Glutamatergic neuron (in vitro differentiated cells): ENCODE measurements around the gene CDK14. TPM values are rescaled to one million over a fixed set of nuclear protein-coding genes. Genes with fewer than 3 reads are reported as not detected.
A peak's percentile ranks its signal among the peaks of the same experiment; 100 is the strongest.

ENCODE experiments used
- DNase-seq: peaks from one replicate; pipeline ENCODE4 v3.0.0; 2022
- H3K27ac Mint-ChIP-seq: one replicate; pipeline ENCODE4 v1.8.0; 2020; ENCODE audit warnings: mild to moderate bottlenecking, mixed read lengths, inconsistent platforms; ENCODE audit not compliant: unreplicated experiment
- H3K27me3 Mint-ChIP-seq: one replicate; pipeline ENCODE4 v1.8.0; 2020; ENCODE audit warnings: mild to moderate bottlenecking, moderate library complexity, mixed read lengths, inconsistent platforms; ENCODE audit not compliant: unreplicated experiment
- H3K36me3 Mint-ChIP-seq: one replicate; pipeline ENCODE4 v1.8.0; 2020; ENCODE audit warnings: mild to moderate bottlenecking, mixed read lengths, inconsistent platforms; ENCODE audit not compliant: unreplicated experiment
- H3K4me1 Mint-ChIP-seq: one replicate; pipeline ENCODE4 v1.8.0; 2020; ENCODE audit warnings: mild to moderate bottlenecking, low read depth, mixed read lengths, inconsistent platforms; ENCODE audit not compliant: unreplicated experiment
- H3K4me3 Mint-ChIP-seq: one replicate; pipeline ENCODE4 v1.8.0; 2020; ENCODE audit warnings: mild to moderate bottlenecking, mixed read lengths, inconsistent platforms; ENCODE audit not compliant: unreplicated experiment
- H3K9me3 Mint-ChIP-seq: one replicate; pipeline ENCODE4 v1.8.0; 2020; ENCODE audit warnings: mild to moderate bottlenecking, moderate library complexity, mixed read lengths, inconsistent platforms; ENCODE audit not compliant: unreplicated experiment
- total RNA-seq: library from RNA; stranded (reverse); fragmentation: NEBNext Ultra II Directional; extraction: Animal tissue kit (Norgen Biotek cat#: 25700); gene quantifications from one replicate; pipeline ENCODE4 v1.2.1, GENCODE V29; 2021; ENCODE audit not compliant: unreplicated experiment
- TF ChIP-seq, protein P1 (sequence below): fragments of 200-600 bp; sonication (generic); IDR thresholded peaks from one replicate; pipeline ENCODE4 v1.5.0; 2021; ENCODE audit not compliant: partially characterized antibody, unreplicated experiment

CDK14 gene
- total RNA-seq, 1 donor from 2014 or later, result 96.5 TPM

DNA sequence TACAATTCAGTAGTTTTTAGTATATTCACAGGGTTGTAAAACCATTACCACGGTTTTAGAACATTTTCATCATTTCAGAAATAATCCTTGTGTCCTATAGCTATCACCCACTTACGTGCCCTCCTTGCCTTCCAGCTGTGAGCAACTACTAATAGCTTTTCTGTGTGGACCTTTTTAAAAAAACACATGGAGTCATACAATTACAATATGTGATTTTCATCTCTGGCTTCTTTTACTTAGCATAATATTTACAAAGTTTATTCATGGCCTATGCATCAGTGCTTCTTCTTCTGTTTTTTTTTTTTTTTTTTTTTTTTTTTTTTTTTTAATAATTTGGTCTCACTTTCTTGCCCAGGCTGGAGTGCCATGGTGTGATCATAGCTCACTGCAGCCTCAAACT is 76.1 kb downstream of the CDK14 start:
- no peak overlapping the region for H3K27ac Mint-ChIP-seq
- H3K9me3 Mint-ChIP-seq, result no peaks in the 10 kb centered on the region
- H3K36me3 Mint-ChIP-seq, result no peaks in the 10 kb centered on the region
- peaks cover 12% of the 10 kb centered on the region for H3K4me1 Mint-ChIP-seq
- no peak for DNase-seq
- TF ChIP-seq, protein P1, sequence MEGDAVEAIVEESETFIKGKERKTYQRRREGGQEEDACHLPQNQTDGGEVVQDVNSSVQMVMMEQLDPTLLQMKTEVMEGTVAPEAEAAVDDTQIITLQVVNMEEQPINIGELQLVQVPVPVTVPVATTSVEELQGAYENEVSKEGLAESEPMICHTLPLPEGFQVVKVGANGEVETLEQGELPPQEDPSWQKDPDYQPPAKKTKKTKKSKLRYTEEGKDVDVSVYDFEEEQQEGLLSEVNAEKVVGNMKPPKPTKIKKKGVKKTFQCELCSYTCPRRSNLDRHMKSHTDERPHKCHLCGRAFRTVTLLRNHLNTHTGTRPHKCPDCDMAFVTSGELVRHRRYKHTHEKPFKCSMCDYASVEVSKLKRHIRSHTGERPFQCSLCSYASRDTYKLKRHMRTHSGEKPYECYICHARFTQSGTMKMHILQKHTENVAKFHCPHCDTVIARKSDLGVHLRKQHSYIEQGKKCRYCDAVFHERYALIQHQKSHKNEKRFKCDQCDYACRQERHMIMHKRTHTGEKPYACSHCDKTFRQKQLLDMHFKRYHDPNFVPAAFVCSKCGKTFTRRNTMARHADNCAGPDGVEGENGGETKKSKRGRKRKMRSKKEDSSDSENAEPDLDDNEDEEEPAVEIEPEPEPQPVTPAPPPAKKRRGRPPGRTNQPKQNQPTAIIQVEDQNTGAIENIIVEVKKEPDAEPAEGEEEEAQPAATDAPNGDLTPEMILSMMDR, result no peak
- no peak overlapping the region for H3K4me3 Mint-ChIP-seq
- H3K27me3 Mint-ChIP-seq, result no peaks in the 10 kb centered on the region

DNA sequence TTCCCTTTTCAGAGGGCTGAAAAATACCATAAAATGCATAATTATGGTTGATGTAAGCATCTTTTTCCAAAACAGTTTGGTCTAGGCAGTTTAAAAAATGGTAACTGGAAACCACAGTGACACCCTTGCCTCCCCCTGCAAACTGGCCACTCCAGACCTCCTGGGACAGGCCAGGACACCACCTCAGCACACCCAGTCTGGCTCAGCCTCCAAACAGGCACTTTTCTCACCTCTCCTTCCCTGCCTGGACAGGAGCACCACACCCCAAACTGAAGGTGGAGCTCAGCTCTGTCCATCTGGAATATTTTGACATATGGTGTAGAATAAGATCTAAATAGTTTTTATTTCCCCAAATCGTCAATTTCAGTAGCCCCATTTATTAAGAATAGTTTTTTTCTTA is 78.5 kb downstream of the CDK14 start:
- Mint-ChIP-seq H3K36me3 (no peaks in the 10 kb centered on the region), H3K4me3 (no peak overlapping the region), H3K27ac (no peak overlapping the region), H3K27me3 (no peaks in the 10 kb centered on the region), H3K4me1 (peaks cover 21% of the 10 kb centered on the region), H3K9me3 (no peaks in the 10 kb centered on the region)
- TF ChIP-seq, protein P1, result no peak
- no peak for DNase-seq

DNA sequence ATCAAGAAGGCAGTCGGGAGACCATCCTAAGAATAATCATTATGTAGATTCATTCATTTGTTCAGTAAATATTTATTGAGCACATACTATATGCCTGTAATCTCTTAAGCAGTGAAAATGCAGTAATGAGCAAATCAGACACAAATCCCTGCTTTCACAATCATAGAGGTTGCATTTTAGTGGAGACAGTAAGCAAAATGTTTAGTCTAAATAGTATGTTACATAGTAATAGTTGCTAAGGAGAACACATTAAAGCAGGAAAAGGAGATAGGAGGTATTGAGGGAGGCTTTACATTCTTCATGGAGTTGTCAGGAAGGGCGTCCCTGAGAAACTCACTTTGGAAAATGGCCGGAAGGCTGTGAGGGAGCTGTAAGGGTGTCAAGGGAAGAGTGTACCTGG is 79.9 kb downstream of the CDK14 start:
- Mint-ChIP-seq H3K27me3 (no peaks in the 10 kb centered on the region), H3K36me3 (no peaks in the 10 kb centered on the region), H3K27ac (no peak overlapping the region), H3K9me3 (no peaks in the 10 kb centered on the region), H3K4me3 (no peak overlapping the region), H3K4me1 (peaks cover 25% of the 10 kb centered on the region)
- no peak for DNase-seq
- TF ChIP-seq, protein P1, result no peak

DNA sequence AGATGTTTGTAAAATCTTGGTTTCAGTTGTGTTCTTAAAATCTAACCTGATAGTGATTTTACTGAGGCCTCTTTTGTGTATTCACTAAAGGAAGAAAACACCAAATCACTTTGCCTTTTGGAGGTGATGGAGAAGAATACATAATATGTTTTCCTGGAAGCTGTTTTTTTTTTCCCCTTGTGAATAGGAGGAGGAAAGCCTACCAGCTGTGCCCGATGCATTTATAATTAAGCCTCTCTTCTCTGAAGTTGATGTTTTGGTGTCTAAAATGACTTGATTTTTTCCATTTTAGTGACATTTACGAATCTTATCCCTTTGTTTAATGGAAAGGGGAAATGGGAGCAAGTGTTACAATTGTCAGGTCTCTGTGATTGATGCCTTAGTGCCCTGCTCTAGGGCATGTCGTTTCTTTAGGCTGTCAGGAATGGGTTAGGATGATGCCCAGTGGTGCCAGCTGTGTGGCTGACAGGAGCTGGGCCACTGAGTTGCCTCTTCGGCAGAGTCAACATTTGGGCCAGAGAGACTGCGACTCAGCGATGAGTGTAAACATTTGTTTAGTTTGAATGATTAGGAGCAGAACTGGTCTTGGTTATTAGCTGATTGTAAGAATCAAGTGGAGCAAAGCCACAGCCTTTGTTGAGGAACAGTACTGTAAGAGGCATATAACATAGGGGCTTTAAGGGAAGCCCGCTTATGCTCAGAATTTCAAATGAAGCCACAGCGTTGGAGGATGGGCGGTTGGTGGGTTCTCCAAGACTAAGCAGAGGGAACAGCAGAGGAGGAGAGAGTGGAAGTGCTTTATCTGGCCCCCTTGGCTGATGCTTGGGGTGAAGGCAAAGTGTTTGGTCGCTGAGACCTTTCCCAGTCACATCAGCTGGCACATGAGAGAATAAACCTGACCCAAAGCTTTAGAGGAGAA is 81.6 kb downstream of the CDK14 start:
- TF ChIP-seq, protein P1, result no peak
- Mint-ChIP-seq H3K4me1 (peaks cover 34% of the 10 kb centered on the region), H3K27ac (peak overlapping the region; percentile 70), H3K27me3 (peaks cover under 1% of the 10 kb centered on the region), H3K4me3 (no peak overlapping the region), H3K36me3 (no peaks in the 10 kb centered on the region), H3K9me3 (peaks cover 1% of the 10 kb centered on the region)
- peak; percentile 21 for DNase-seq

DNA sequence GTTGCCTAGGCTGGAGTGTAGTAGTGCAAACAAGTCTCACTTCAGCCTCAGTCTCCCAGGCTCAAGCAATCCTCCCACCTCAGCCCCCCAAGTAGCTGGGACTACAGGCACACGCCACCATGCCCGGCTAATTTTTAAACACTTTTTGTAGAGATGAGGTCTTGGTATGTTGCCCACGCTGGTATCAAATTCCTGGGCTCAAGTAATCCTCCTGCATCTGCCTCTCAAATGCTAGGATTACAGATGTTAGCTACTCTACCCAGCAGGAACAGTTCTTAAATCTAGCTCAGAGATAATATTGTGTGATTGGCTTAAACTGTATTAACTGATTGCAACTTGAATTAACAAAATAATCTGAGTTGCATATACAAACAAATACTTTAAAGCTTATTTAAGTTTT is 82.9 kb downstream of the CDK14 start:
- Mint-ChIP-seq H3K27ac (no peak overlapping the region), H3K27me3 (peaks cover 3% of the 10 kb centered on the region), H3K9me3 (peaks cover 5% of the 10 kb centered on the region), H3K4me3 (no peak overlapping the region), H3K4me1 (peaks cover 40% of the 10 kb centered on the region), H3K36me3 (no peaks in the 10 kb centered on the region)
- TF ChIP-seq, protein P1, result no peak
- DNase-seq, result no peak
